Hepatocyte (in vitro differentiated cells): ENCODE measurements around the gene SCIN. TPM values are rescaled to one million over a fixed set of nuclear protein-coding genes. Genes with fewer than 3 reads are reported as not detected.
A peak's percentile ranks its signal among the peaks of the same experiment; 100 is the strongest.
"Not testable (repeated sequence)": the region's sequence is repeated elsewhere in the genome, so short reads cannot be mapped to it uniquely, and the experiment has no call there.

Experiments used
- DNase-seq: peaks from one replicate; pipeline ENCODE4 v3.0.0-alpha.2; 2016; ENCODE audit warnings: low spot score
- H2AFZ ChIP-seq: fragments of 200-600 bp; sonication (generic); 2 replicates; pipeline ENCODE4 v1.6.0; 2016; ENCODE audit warnings: antibody characterized with exemption, mild to moderate bottlenecking
- H3K27ac ChIP-seq: fragments of 200-600 bp; sonication (generic); 2 replicates; pipeline ENCODE4 v1.5.1; 2016; ENCODE audit warnings: mild to moderate bottlenecking
- H3K27me3 ChIP-seq: fragments of 200-600 bp; sonication (generic); 2 replicates; pipeline ENCODE4 v1.6.1; 2016
- H3K36me3 ChIP-seq: fragments of 200-600 bp; sonication (generic); replicated peaks from 2 replicates; pipeline ENCODE4 v1.5.1; 2016; ENCODE audit warnings: low read depth; ENCODE audit not compliant: insufficient read depth
- H3K4me1 ChIP-seq: fragments of 200-600 bp; sonication (generic); 2 replicates; pipeline ENCODE4 v1.5.1; 2016; ENCODE audit warnings: mild to moderate bottlenecking, moderate library complexity; ENCODE audit not compliant: insufficient read depth
- H3K4me2 ChIP-seq: fragments of 200-600 bp; sonication (generic); 2 replicates; pipeline ENCODE4 v1.6.0; 2016
- H3K4me3 ChIP-seq: fragments of 200-600 bp; sonication (generic); 2 replicates; pipeline ENCODE4 v1.5.1; 2016; ENCODE audit warnings: mild to moderate bottlenecking
- H3K79me2 ChIP-seq: fragments of 200-600 bp; sonication (generic); 2 replicates; pipeline ENCODE4 v1.6.0; 2017; ENCODE audit warnings: mild to moderate bottlenecking
- H3K9me2 ChIP-seq: fragments of 200-600 bp; sonication (generic); replicated peaks from 2 replicates; pipeline ENCODE4 v1.6.0; 2017; ENCODE audit warnings: mild to moderate bottlenecking; ENCODE audit not compliant: insufficient read depth
- H3K9me3 ChIP-seq: fragments of 200-600 bp; sonication (generic); 2 replicates; pipeline ENCODE4 v1.5.1; 2016; ENCODE audit warnings: low read depth, mild to moderate bottlenecking
- H4K20me1 ChIP-seq: fragments of 200-600 bp; sonication (generic); 2 replicates; pipeline ENCODE4 v1.6.0; 2016; ENCODE audit warnings: mild to moderate bottlenecking; ENCODE audit not compliant: insufficient read depth, poor library complexity, severe bottlenecking
- CTCF ChIP-seq: fragments of 200-600 bp; sonication (generic); IDR thresholded peaks from 2 replicates; pipeline ENCODE4 v1.5.1; 2016; ENCODE audit warnings: antibody characterized with exemption, mild to moderate bottlenecking; ENCODE audit not compliant: poor library complexity
- EZH2 ChIP-seq: fragments of 200-600 bp; sonication (generic); IDR thresholded peaks from 2 replicates; pipeline ENCODE4 v1.6.1; 2016; ENCODE audit warnings: antibody characterized with exemption, mild to moderate bottlenecking, borderline replicate concordance
- EZH2phosphoT487 ChIP-seq: fragments of 200-600 bp; sonication (generic); IDR thresholded peaks from one replicate; pipeline ENCODE4 v1.6.1; 2018; ENCODE audit warnings: antibody characterized with exemption, mild to moderate bottlenecking, low read depth, moderate library complexity; ENCODE audit not compliant: unreplicated experiment, severe bottlenecking
- WGBS: methylation state at CpG from one replicate; pipeline ENCODE4 v1.1.6; 2016; ENCODE audit warnings: low lambda C conversion rate; ENCODE audit errors: missing lambda C conversion rate; 5-methylcytosine and 5-hydroxymethylcytosine counted together
- polyA plus RNA-seq: library from polyadenylated mRNA; unstranded; fragments of >200 nt; fragmentation: Nextera tagmentation; extraction: Ambion mirVana; gene quantifications from 2 replicates; pipeline ENCODE4 v1.2.1, GENCODE V29; 2016
- total RNA-seq: library from RNA; depleted of rRNA; stranded (reverse); fragments of >200 nt; gene quantifications from 2 replicates; pipeline ENCODE4 v1.2.3, GENCODE V29; 2014

The SCIN gene
- total and polyA plus RNA-seq, 2 experiments from 2014 or later, result 6.3 to 6.7 TPM

DNA sequence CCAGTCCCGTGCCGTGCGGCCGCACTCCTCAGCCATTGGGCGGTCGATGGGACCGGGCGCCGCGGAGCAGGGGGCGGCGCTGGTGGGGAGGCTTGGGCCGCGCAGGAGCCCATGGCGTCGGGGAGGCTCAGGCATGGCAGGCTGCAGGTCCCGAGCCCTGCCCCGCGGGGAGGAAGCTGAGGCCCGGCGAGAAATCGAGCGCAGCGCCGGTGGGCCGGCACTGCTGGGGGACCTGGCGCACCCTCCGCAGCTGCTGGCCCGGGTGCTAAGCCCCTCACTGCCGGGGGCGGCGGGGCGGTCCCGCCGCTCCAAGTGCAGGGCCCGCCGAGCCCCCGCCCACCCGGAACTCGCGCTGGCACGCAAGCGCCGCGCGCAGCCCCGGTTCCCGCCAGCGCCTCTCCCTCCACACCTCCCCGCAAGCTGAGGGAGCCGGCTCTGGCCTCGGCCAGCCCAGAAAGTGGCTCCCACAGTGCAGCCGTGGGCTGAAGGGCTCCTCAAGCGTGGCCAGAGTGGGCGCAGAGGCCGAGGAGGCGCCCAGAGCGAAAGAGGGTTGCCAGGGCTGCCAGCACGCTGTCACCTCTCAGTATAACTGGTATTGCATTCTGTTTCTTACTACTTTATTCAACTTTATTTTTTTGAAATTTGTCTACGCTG, 14.3 kb upstream of the SCIN start:
- H3K9me2 ChIP-seq, H4K20me1 ChIP-seq, H3K9me3 ChIP-seq, H2AFZ ChIP-seq, DNase-seq, H3K4me2 ChIP-seq, H3K4me3 ChIP-seq, H3K27me3 ChIP-seq, H3K4me1 ChIP-seq, H3K36me3 ChIP-seq, H3K79me2 ChIP-seq: not testable (repeated sequence)
- WGBS, result 98% methylated on average over 28 of the region's 60 CpGs
- H3K27ac ChIP-seq, result peak overlapping the region; percentile 82

DNA sequence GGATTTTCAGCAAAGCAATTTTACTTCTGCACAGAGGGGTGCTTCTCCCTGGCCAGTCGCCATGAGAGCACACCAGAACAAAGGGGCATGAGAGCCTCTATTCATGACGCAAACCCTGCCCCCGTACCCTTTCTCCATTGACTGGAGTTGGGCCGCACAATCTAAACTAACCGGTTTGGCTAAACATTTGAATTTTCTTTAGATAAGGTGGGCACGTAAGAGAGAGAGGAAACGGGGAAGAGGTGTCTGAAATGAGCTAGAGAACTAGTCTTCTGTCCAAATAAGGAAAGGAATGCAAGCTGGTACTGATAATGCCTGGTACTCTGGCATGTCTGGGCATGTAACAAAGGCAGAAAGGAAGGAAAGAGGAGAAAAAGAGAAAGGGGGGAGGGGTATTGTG, 13.2 kb upstream of the SCIN start:
- Histone ChIP-seq H3K4me2 (no peak overlapping the region), H3K27ac (peak overlapping the region; percentile 82), H3K9me3 (no peaks in the 10 kb centered on the region), H4K20me1 (no peaks in the 10 kb centered on the region), H3K36me3 (no peaks in the 10 kb centered on the region), H2AFZ (peak overlapping the region; percentile 36), H3K79me2 (no peaks in the 10 kb centered on the region), H3K4me1 (no peaks in the 10 kb centered on the region), H3K27me3 (no peaks in the 10 kb centered on the region), H3K4me3 (no peak overlapping the region), H3K9me2 (no peaks in the 10 kb centered on the region)
- peak; percentile 13 for DNase-seq
- WGBS, result 54% methylated on average over 7 of the region's 7 CpGs
- no peak for TF ChIP-seq EZH2
- no peak for TF ChIP-seq EZH2phosphoT487
- TF ChIP-seq CTCF, result no peak

DNA sequence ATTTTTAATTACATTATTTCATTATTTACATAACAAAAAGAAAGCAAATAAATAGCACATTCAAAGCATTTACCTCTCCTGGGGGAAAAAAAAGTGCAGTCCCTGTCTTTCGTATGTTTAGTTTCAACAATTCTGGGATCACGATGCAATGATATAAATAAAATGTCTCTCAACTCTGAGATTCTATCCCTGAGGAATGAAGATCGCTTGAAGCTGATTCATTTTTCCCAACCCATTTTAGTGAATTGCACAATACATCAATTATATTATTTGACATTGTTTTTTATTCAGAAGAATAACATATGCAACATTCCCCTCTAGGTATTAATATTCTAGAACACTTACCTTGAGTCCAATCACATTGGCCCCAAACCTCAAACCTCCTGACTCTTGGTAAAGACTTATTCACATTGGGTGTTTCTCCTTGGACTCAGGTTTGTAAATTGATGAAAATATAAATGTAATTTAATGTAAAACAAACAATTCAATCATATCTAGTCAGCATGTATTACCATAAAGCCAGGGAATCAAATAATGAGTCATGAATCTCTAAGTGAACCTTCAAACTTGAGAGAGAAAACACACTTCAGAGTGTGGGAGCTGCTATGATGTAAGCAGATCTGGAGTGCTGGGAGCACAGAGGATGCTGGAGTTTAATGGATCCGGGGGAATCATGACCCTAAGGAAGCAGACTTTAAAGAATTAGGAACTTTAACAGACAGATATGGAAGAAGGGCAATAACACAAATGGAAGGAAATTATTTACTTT, 5.3 kb upstream of the SCIN start:
- Histone ChIP-seq H3K27ac (peak overlapping the region; percentile 8), H2AFZ (no peak overlapping the region), H3K9me2 (no peaks in the 10 kb centered on the region), H3K36me3 (no peaks in the 10 kb centered on the region), H3K4me2 (no peak overlapping the region), H4K20me1 (no peaks in the 10 kb centered on the region), H3K27me3 (no peaks in the 10 kb centered on the region), H3K4me3 (no peak overlapping the region), H3K4me1 (no peaks in the 10 kb centered on the region), H3K9me3 (no peaks in the 10 kb centered on the region), H3K79me2 (no peaks in the 10 kb centered on the region)
- WGBS, result 79% methylated on average over 4 of the region's 4 CpGs
- no peak for DNase-seq
- TF ChIP-seq EZH2, result no peak
- TF ChIP-seq EZH2phosphoT487, result no peak
- no peak for TF ChIP-seq CTCF

DNA sequence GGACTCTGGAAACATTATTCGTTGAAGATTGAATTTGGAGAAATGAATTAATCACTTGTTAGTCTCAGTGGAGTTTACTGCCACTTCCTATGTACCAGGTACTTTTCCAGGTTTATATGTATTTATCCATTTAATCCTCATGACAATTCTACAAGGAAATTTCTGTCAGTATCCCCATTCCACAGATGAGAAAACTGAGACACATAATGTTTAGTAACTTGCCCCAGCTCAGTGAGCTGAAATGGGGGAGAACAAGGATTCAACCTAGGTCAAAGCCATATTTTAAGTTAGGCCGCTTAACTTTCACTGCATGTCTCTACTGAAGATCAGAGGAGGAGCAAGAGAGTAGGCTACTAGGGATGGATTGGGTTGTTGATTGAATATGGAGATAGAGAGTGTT, 4.6 kb upstream of the SCIN start:
- H3K4me3 ChIP-seq, result no peak overlapping the region
- WGBS, result 94% methylated on average over 2 of the region's 2 CpGs

More for the DNA sequence above, 4.6 kb upstream of the SCIN start:
- no peak overlapping the region for H3K27ac ChIP-seq
- H3K9me2 ChIP-seq, result no peaks in the 10 kb centered on the region
- no peaks in the 10 kb centered on the region for H3K79me2 ChIP-seq
- no peaks in the 10 kb centered on the region for H3K36me3 ChIP-seq
- no peak for DNase-seq
- H3K9me3 ChIP-seq, result no peaks in the 10 kb centered on the region
- H3K4me2 ChIP-seq, result no peak overlapping the region
- no peak for TF ChIP-seq EZH2
- no peak for TF ChIP-seq CTCF
- no peak for TF ChIP-seq EZH2phosphoT487
- no peaks in the 10 kb centered on the region for H4K20me1 ChIP-seq
- peaks cover 2% of the 10 kb centered on the region for H3K4me1 ChIP-seq
- H2AFZ ChIP-seq, result no peak overlapping the region
- peaks cover 6% of the 10 kb centered on the region for H3K27me3 ChIP-seq
